Gastrocnemius medialis (tissue), 4 donors: Measurements from ENCODE around the gene RASL12. TPM values are rescaled to one million over a fixed set of nuclear protein-coding genes. Genes with fewer than 3 reads are reported as not detected.

Experiments
- ATAC-seq, 2 donors: fragments of 150-250 bp; one replicate each; pipeline ENCODE4 v1.9.1; 2016
- DNase-seq, 2 donors: peaks; one replicate each; pipeline ENCODE4 v3.0.0-alpha.2; 2019
- H3K27ac ChIP-seq, 4 donors: fragments of 200-600 bp; sonication (generic); 1 replicate in 1 of 4; 2 replicates in 3 of 4; pipeline ENCODE4 v1.5.1; 2016 to 2018; ENCODE audit warnings: mild to moderate bottlenecking in 2 of 4, moderate library complexity in 1 of 4
- H3K27me3 ChIP-seq, 3 donors: fragments of 200-600 bp; sonication (generic) in 2 of 3; 1 replicate in 1 of 3; 2 replicates in 2 of 3; pipeline versions ENCODE4 v1.5.1 to v1.6.0; 2016 to 2019; ENCODE audit warnings: mild to moderate bottlenecking in 1 of 3, moderate library complexity in 1 of 3
- H3K36me3 ChIP-seq, 2 donors: fragments of 200-600 bp; sonication (generic) in 1 of 2; one replicate each; pipeline ENCODE4 v1.5.1; 2017 to 2018
- H3K4me1 ChIP-seq, 2 donors: fragments of 200-600 bp; sonication (generic) in 1 of 2; one replicate each; pipeline ENCODE4 v1.5.1; 2016 to 2017; ENCODE audit warnings: mild to moderate bottlenecking in 2 of 2
- H3K4me3 ChIP-seq, 4 donors: fragments of 200-600 bp; sonication (generic) in 3 of 4; 1 replicate in 1 of 4; 2 replicates in 3 of 4; pipeline ENCODE4 v1.5.1; 2016 to 2019; ENCODE audit warnings: mild to moderate bottlenecking in 2 of 4
- H3K9me3 ChIP-seq, 3 donors: fragments of 200-600 bp; sonication (generic) in 2 of 3; 1 replicate in 1 of 3; 2 replicates in 2 of 3; pipeline ENCODE4 v1.5.1; 2016 to 2019
- CTCF ChIP-seq, 5 experiments: fragments of 450-650 bp in 3 of 5; fragments of 200-600 bp in 2 of 5; sonication (generic) in 2 of 5; IDR thresholded peaks in 4 of 5; conservative IDR thresholded peaks in 1 of 5; 1 replicate in 4 of 5; 2 replicates in 1 of 5; pipeline ENCODE4 v1.5.1; 2016 to 2019; ENCODE audit warnings: antibody characterized with exemption in 5 of 5, mild to moderate bottlenecking in 3 of 5, moderate library complexity in 3 of 5
- POLR2A ChIP-seq, 2 donors: fragments of 450-650 bp; IDR thresholded peaks; one replicate each; pipeline ENCODE4 v1.6.1; 2017; ENCODE audit warnings: antibody characterized with exemption in 2 of 2, mild to moderate bottlenecking in 2 of 2, moderate library complexity in 2 of 2
- in situ Hi-C, 4 donors: fragments of 200-750 bp; cut with MboI; loops; one replicate each; pipeline versions ENCODE4 v1.15.0 to v1.8.0; 2017; ENCODE audit warnings: low sequenced_read_pairs in 4 of 4
- intact Hi-C: fragments of 100-400 bp; cut with DNase I; formaldehyde crosslinking; loops from one replicate; pipeline ENCODE4 v1.15.1; 2023; ENCODE audit warnings: low total_unique reads
- total RNA-seq, 4 donors: library from RNA; depleted of rRNA; stranded (reverse); fragments of >200 nt; gene quantifications; one replicate each; pipeline versions ENCODE4 v1.1.0 to v1.2.3, GENCODE V29; 2016

RASL12 gene
- total RNA-seq, 4 donors from 2014 or later, result 2.8 to 8.2 (median 5.4) TPM

- Histone ChIP-seq H3K27ac (peak overlapping the region; percentile 59 to 81 (median 70)), H3K27me3 (no peaks in the 10 kb centered on the region), H3K4me1 (peaks cover 30 to 33% of the 10 kb centered on the region in 2 donors), H3K4me3 (peak overlapping the region in 1 of 4 donors; percentile 6), H3K9me3 (no peaks in the 10 kb centered on the region), H3K36me3 (no peaks in the 10 kb centered on the region)
- in situ Hi-C loops, result loop anchor here in 2 of 4 donors (5.0 to 10.0 kb wide), 2 partner anchors 36 to 53 kb away; no protein-coding TSS in a partner anchor
- peak in 1 of 2 donors; percentile 55 for DNase-seq
- peak; percentile 65 to 73 for ATAC-seq
- TF ChIP-seq CTCF (IDR thresholded peaks at IDR 0.05 in 4 of 5, conservative IDR thresholded peaks at IDR 0.05 in 1 of 5), result no peak
- no peak for TF ChIP-seq POLR2A (IDR thresholded peaks at IDR 0.05)
- intact Hi-C loops, result no loop called here
Observed at GRCh38 chr15:65087873-65088642, 20.3 kb upstream of the RASL12 start.

GRCh38 chr15:65087411-65087810 lies 19.6 kb upstream of the RASL12 start:
- intact Hi-C loops (no loop called here), in situ Hi-C loops (loop anchor here in 2 of 4 donors (5.0 to 10.0 kb wide), 2 partner anchors 35 to 53 kb away; no protein-coding TSS in a partner anchor)
- no peak for TF ChIP-seq CTCF (IDR thresholded peaks at IDR 0.05 in 4 of 5, conservative IDR thresholded peaks at IDR 0.05 in 1 of 5)
- no peak for TF ChIP-seq POLR2A (IDR thresholded peaks at IDR 0.05)

GRCh38 chr15:65086680-65087111 lies 18.9 kb upstream of the RASL12 start:
- intact Hi-C loops (no loop called here), in situ Hi-C loops (loop anchor here in 2 of 4 donors (5.0 to 10.0 kb wide), 2 partner anchors 34 to 52 kb away; no protein-coding TSS in a partner anchor)
- DNase-seq (no peak), ATAC-seq (no peak)
- Histone ChIP-seq H3K27me3 (no peaks in the 10 kb centered on the region), H3K9me3 (no peaks in the 10 kb centered on the region), H3K4me1 (peaks cover 41 to 42% of the 10 kb centered on the region in 2 donors), H3K36me3 (no peaks in the 10 kb centered on the region), H3K27ac (peak overlapping the region in 3 of 4 donors; percentile 60 to 81 (median 80)), H3K4me3 (no peak overlapping the region)
- TF ChIP-seq CTCF (IDR thresholded peaks at IDR 0.05 in 4 of 5, conservative IDR thresholded peaks at IDR 0.05 in 1 of 5) (no peak), POLR2A (IDR thresholded peaks at IDR 0.05) (no peak)

More at GRCh38 chr15:65087411-65087810, 19.6 kb upstream of the RASL12 start:
- DNase-seq (no peak), ATAC-seq (peak in 1 of 2 donors; percentile 21)
- H3K36me3 ChIP-seq, result no peaks in the 10 kb centered on the region
- peak overlapping the region; percentile 59 to 81 (median 70) for H3K27ac ChIP-seq
- no peaks in the 10 kb centered on the region for H3K27me3 ChIP-seq
- no peaks in the 10 kb centered on the region for H3K9me3 ChIP-seq
- peaks cover 36 to 39% of the 10 kb centered on the region in 2 donors for H3K4me1 ChIP-seq
- H3K4me3 ChIP-seq, result no peak overlapping the region

GRCh38 chr15:65085990-65086679 lies 18.3 kb upstream of the RASL12 start:
- H3K27ac ChIP-seq, result peak overlapping the region in 1 of 4 donors; percentile 81
- no peaks in the 10 kb centered on the region for H3K27me3 ChIP-seq
- no peak for DNase-seq
- peaks cover 41 to 42% of the 10 kb centered on the region in 2 donors for H3K4me1 ChIP-seq
- intact Hi-C loops, result no loop called here
- TF ChIP-seq POLR2A (IDR thresholded peaks at IDR 0.05) (no peak), CTCF (IDR thresholded peaks at IDR 0.05 in 4 of 5, conservative IDR thresholded peaks at IDR 0.05 in 1 of 5) (peak in 3 of 5 experiments; percentile 26 to 44 (median 36))
- no peaks in the 10 kb centered on the region for H3K9me3 ChIP-seq
- in situ Hi-C loops, result loop anchor here in 2 of 4 donors (5.0 to 10.0 kb wide), 2 partner anchors 34 to 51 kb away; no protein-coding TSS in a partner anchor
- H3K36me3 ChIP-seq, result no peaks in the 10 kb centered on the region
- no peak overlapping the region for H3K4me3 ChIP-seq
- no peak for ATAC-seq
